ENCODE measurements around the gene WFDC10B.
"Not testable (repeated sequence)": the region's sequence is repeated elsewhere in the genome, so short reads cannot be mapped to it uniquely, and the experiment has no call there.

GRCh38 chr20:45693346-45693745 lies 11.5 kb downstream of the WFDC10B start:
- not testable (repeated sequence) for TF ChIP-seq EZH2phosphoT487 (IDR thresholded peaks at IDR 0.05; ENCODE audit: insufficient read depth, low read depth); EZH2 (IDR thresholded peaks at IDR 0.05; ENCODE audit: insufficient read depth, poor library complexity, severe bottlenecking)
